ENCODE results near the gene DNASE1L3.

Gene DNASE1L3

DNA sequence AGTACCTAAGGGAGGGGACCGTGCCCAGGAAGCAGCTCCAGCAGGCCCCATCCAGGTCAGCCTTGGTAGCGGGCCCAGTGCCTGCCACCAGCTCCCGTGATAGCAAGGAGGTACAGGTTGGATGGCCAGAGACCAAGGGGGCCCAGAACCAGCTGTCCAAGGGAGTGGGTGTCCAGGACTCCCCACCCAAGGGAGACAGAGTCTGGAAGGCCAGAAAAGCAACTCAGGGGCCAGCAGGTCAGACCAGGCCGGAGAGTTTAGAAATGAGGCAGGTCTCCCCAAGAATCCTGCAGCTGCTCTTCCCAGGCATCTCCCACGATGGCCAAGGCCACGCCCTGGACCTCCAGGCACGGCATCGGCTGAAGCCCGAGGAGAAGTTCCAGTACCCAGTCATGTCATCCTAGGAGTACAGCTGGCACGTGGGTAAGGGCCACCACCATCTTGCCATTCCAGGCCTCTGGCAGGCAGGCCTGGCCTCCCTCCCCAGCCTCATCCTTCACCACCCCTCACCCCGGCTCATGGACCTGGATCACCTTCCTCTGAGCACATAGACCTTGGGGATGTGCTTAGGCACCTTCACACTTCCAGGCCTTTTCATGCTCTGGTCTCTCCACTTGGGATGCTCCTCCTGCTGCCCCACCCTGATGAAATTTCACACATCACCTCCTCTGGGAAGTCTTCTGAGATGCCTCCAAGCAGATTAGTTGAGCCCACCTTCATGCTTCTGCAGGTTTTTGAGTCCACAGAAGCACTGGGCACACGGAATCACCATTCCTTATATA is 30.5 kb downstream of the DNASE1L3 start:
- DNase-seq (ENCODE audit: low read depth in 2 of 3, low spot score in 2 of 3): no peak

DNA sequence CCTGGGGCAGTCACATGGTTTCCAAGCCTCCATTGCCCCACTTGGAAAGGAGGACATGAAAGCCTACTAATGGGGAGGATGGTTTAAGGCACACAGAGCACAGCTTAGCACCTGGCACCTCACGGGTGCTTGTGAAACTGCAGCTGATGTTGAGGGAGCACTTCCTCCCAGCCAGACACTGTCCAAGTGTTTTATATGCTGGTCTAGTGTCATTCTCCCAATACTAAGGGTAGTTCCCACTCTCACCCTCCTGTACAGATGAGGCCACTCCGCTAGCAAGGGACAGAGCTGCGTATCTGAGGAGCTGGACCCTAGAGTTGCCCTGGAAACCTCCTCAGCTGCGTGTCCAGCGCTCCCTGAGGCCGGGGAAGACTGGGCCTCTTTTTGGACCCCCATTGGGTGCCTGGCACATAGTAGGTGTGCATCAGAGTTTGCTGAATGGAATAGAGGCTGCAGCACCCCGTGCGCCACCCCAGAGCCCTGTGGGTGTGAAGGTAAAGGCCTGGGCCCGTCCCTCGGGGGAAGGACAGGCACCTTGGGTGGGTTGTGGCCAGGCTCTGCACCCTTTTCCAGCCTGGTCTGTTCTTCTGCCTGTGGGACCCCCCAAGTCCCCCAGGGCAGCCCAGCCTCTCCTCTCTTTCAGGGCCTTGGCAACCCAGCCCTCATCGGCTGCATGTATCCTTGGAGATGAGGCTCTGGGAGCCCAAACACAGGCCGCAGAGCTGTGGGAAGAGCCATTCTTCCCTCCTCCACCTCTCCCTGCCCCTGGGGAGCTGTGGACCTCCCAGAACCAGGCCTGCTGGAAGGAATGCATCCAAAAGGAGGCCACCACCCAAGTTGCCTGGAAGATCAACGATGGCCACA is 31.3 kb downstream of the DNASE1L3 start:
- DNase-seq (ENCODE audit: low read depth in 2 of 3, low spot score in 2 of 3): no peak

DNA sequence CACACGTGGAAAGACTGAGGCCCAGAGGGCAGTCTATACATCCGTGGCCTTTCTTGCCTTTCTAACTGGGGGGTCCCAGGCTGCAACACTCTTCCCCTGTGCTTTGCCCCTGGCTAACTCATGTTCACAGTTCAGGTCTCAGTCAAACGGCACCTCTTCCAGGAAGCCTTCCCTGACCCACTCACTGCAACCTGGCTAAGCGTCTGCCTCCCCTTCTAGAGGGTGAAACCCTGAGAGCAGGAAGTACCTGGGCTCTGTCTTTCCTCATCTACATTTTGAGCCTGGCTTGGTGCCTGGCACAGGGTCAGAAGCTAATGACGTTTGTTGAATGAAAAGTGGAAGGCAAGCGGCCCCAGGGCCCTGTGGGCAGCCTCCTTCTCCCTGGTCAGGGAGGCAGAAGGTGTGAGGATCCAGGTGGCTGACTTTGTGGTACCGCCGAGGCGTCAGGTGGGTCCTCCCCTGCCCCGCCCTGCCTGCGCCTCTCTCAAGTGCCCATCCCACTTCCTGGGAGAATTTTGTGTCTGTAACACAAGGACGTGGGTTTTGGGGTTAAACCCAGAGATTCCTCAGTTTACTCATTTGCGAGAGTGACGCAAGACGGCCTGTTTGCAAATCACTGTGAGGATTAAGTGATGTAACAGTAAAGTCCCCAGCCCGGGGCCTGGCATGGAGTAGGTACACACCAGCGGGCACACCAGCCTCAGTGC is 32.1 kb downstream of the DNASE1L3 start:
- DNase-seq (ENCODE audit: low read depth in 2 of 3, low spot score in 2 of 3): no peak

DNA sequence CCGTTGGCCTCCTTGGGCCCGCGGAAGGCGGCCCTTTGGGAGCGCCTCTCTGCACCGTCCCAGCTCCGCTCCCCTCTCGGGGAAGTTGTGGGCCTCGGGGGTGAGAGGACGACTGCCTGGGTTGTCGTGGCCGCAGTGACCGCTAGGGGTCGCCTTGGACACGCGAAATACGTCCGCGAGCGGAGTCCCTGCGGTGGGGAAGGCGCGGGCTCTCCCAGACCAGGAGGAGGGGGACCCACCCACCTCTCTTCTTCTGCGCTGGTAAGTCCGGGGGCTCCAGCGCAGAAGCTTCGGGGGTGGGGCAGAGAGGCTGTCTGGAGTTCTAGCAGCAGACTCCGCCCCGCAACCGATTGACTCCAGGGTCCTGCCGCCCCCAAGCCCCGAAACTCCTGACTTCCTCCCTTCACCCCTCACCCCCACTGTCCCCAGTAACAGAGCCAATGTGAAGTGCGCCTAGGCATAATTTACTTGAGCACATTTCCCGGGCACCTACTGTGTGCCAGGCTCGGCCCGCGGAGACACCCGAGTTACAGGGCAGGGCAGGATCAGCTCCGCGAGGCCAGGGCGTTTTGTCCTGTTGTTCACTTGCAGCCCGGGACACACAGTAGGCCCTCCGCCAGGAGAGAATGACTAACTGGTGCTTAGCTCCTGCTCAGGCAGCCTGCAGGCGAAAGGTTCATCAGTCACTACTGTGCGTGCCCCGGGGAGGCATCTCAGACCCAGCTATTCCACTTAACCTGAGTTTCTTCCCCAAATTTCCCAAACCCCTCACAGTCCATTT is 32.8 kb downstream of the DNASE1L3 start:
- peak; percentile 69 to 96 (median 94) for DNase-seq (ENCODE audit: low read depth in 2 of 3, low spot score in 2 of 3)

DNA sequence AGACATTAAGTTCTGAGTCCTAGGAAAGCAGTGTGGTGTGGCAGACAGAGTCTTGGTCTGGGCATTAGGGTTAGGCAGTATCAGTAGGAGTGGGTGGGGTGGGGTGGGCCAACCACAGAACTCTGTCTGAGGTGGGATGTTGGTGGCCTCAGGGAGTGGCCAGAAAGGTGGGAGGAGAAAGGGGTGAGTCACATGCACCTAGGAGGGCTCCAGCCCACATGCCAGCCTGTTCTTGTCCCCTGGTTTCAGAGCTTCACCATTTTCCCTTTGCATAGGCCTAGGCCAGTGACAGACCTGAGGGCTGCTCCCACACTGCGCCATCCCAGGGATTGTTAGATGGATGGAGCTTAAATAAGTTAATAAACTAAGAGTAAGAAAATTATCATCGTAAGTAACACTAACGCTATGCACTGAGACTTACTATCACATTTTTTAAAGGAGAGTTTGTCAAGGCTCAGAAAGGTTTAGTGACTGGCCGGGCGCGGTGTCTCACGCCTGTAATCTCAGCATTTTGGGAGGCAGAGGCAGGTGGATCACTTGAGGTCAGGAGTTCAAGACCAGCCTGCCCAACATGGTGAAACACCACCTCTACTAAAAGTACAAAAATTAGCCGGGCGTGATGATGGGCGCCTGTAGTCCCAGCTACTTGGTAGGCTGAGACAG is 33.8 kb downstream of the DNASE1L3 start:
- DNase-seq (ENCODE audit: low read depth in 2 of 3, low spot score in 2 of 3): no peak

DNA sequence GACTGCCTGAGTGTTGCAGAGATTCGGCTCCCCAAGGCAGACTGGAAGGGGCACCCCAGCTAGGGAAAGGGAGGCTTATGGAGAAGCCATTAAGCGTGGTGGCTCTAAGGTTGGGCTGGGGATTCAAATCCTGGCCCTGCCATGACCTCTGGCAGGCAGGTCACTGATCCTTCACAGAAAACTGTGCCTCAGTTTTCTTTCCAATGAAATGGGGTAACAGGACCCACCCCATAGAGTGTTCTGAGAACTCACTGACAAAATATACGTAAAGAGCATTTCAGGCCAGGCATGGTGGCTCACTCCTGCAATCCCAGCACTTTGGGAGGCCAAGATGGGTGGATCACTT is 34.6 kb downstream of the DNASE1L3 start:
- no peak for DNase-seq (ENCODE audit: low read depth in 2 of 3, low spot score in 2 of 3)

DNA sequence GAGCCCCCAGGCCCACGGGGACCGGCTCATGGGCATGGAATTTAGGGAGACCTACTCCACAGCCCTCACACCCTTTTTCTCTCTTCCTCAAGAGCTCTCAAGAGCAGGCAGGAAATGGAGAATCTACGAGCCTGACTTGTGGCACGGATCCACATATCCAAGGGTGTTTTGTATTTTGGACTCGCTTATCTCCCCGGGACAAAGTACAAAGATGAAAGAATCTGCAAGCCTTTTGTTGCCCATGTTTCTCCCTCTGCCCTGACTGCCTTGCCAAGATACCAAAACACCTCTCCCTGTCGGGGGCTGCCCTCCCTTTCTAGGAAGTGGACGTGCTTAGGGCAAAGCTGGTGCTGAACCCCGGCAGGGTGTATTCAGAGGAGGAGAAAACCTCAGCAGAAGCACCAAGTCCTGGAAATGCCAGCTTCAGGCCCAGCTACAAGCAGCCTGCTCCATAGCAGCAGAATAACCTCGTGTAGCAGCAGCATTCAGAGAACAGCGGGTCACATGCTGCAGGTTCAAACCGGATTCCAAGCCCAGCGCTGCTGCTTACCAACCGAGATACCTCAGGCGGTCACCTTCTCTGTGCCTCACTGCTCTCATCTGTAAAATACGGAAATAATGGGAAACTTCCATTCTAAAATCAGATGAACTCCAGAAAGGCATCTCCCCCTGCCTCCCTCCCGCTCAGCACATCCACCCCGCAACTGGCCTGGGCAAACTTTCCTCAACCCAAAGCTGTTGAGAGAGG is 35.2 kb downstream of the DNASE1L3 start:
- DNase-seq (ENCODE audit: low read depth in 2 of 3, low spot score in 2 of 3): no peak

DNA sequence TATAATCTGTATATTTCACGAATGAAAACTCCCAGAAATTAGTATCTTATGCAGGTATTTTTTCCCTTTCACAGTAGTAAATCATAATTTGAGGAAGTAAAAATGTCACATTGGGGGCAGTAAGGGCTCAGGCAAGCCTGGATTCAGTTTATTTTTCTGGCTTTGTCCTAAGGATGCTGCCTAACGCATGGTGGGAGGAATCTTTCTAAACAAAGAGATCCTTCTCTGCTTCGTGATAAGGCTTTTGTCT is 35.7 kb downstream of the DNASE1L3 start:
- DNase-seq (ENCODE audit: low read depth in 2 of 3, low spot score in 2 of 3): no peak

DNA sequence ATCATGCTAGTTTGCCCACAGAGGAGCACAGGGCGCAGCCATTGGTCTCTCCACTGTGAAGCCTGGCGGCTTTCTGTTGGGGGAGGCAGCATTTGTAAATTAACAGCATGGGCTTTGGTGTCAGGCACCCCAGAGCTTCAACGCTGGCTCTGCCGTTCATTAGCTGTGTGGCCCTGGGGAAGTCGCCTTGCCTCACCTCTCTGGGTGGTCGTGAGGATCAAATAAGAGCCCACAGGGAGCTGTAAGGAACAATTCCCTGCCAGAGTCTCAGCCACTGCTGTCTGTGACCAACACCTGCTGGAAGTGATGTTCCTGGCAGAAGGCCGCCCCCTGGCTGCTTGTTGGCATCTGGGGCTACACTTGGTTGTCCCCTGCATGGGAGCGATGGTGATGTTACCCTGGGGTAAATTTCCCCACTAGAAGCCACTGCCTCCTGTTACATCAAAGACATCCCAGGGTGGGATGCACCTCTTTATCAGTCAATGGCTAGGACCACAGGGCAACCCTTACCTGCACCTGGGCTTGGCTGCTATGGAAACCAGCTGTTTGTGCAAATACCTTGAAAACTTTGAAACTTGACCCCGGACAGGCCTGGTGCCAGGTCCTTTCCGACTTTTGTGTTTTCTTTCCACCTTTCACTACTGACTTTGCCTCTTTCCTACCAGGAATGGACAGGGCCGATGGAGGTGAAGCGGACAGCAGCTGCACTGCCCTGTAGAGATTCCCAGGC is 36.9 kb downstream of the DNASE1L3 start:
- DNase-seq (ENCODE audit: low read depth in 2 of 3, low spot score in 2 of 3): no peak

DNA sequence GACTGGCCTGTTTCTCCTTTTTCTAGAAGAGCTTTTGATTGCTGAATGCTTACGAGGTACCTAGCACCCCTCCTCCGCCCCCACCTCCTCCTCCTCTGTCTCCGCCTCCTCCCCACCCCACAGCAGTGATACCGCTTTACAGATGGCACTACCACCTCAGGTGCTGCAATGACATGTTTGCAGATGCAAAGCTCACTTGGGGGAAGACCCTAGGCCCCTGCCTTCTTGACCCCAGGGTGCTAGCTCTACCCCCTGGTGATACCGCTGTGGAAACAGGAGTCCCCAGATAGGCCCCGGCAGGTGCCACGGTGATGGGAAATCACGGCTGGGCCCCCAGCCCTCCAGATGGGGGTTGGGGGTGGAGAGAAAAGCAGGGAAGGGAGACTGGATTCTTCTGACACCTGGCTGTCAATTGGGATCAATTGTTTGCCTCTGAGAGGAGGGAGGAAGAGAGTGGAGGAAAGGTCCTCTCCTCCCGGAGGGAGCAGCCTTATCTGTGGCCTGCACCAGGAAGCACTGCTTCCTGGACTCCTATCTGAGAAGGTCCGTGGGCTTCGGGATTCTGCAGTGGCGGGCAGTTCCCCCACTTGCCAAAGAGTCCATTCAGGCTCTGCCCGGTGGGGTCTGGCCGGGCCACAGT is 37.6 kb downstream of the DNASE1L3 start:
- no peak for DNase-seq (ENCODE audit: low read depth in 2 of 3, low spot score in 2 of 3)

DNA sequence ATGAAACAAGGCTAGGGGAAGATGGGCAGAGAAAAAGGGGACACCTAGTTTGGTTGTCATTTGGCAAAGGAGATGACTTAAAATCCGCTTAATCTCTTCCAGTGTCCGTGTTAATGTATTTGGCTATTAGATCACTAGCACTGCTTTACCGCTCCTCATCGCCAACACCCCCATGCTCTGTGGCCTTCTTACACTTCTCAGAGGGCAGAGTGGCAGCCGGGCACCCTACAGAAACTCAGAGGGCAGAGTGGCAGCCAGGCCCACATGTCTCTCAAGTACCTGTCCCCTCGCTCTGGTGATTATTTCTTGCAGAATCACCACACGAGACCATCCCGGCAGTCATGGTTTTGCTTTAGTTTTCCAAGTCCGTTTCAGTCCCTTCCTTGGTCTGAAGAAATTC is 39.6 kb downstream of the DNASE1L3 start:
- DNase-seq (ENCODE audit: low read depth in 2 of 3, low spot score in 2 of 3): no peak

DNA sequence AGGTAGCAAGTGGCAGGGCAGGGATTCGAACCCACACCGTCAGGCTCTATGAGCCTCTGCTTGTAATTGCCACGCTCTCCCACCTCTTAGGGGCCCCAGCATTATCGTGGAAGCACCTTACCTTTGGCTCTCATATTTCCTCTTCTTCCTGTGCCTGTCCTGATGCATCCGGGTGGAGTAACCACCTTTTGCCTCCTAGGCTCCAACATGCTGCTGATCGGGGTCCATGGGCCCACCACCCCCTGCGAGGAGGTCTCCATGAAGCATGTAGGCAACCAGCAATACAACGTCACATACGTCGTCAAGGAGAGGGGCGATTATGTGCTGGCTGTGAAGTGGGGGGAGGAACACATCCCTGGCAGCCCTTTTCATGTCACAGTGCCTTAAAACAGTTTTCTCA is 40.4 kb downstream of the DNASE1L3 start:
- no peak for DNase-seq (ENCODE audit: low read depth in 2 of 3, low spot score in 2 of 3)

DNA sequence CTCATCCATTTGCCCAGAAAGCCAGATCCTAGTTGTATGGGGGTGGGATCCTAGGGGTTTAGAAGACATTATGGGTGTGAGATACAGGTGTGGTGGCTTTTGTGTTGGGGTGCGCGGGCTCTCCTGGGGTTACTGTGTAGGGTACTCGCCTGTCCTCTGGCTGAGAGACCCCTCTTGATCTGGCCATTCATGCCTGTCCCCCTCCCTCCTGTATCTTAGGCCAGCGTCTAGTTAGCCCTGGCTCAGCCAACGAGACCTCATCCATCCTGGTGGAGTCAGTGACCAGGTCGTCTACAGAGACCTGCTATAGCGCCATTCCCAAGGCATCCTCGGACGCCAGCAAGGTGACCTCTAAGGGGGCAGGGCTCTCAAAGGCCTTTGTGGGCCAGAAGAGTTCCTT is 41.4 kb downstream of the DNASE1L3 start:
- DNase-seq (ENCODE audit: low read depth in 2 of 3, low spot score in 2 of 3): no peak

DNA sequence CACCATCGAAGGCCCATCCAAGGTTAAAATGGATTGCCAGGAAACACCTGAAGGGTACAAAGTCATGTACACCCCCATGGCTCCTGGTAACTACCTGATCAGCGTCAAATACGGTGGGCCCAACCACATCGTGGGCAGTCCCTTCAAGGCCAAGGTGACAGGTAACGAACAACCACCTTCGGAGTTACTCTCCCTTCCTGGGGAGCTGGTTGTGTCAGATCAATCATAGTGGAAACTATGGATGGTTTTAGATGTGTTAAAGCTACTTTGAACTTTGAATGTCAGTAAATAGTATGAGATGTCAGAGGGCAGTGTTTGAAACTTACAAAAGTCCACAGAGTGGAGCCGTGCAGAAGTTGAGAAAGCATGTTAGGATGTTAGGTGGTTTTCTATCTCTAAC is 42.3 kb downstream of the DNASE1L3 start:
- DNase-seq (ENCODE audit: low read depth in 2 of 3, low spot score in 2 of 3): no peak

DNA sequence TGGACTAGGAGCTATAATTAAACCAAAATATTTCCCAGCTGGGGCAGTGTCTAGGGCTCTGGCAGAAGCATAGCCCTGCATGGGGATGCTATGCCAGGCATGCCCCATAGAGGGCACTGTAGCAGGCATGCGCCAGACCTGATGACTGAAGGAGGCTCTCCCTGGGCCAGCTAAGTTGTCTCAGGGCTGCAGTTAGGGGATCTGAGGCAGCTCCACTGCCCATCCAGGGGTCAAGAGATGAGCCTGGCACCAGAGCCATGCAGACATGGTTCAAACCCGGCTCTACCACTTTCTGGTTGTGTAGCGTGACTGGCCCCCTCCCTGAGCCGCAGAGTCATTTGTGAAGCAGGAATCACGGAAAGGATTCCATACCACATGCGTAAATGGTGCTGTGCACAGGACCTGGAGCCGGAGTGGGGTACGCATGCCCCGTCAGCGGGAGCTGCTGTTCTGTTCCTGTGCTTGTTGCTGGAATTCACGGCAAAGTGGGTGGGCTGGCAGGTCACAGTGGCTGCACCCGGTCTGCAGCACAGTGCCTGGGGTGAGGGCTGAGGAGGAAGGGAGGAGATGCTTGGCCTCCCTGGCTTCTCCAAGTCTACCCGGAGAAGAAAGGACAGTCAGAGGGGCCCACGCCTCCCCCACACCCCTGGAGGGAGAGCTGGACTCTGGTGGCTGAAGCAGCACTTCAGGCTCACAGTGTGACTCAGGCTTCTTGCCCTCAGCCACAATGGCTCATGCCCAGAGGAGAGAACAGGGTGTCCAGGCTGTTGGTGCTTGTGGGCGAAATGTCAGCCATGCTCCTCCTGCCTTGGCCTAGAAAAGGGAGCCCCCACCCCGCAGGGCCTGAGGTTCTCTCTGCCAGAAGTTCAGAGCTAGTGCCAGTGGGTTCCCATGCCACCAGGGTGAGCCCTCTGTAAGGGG is 43.1 kb downstream of the DNASE1L3 start:
- peak in 2 of 3 experiments; percentile 41 to 43 for DNase-seq (ENCODE audit: low read depth in 2 of 3, low spot score in 2 of 3)

DNA sequence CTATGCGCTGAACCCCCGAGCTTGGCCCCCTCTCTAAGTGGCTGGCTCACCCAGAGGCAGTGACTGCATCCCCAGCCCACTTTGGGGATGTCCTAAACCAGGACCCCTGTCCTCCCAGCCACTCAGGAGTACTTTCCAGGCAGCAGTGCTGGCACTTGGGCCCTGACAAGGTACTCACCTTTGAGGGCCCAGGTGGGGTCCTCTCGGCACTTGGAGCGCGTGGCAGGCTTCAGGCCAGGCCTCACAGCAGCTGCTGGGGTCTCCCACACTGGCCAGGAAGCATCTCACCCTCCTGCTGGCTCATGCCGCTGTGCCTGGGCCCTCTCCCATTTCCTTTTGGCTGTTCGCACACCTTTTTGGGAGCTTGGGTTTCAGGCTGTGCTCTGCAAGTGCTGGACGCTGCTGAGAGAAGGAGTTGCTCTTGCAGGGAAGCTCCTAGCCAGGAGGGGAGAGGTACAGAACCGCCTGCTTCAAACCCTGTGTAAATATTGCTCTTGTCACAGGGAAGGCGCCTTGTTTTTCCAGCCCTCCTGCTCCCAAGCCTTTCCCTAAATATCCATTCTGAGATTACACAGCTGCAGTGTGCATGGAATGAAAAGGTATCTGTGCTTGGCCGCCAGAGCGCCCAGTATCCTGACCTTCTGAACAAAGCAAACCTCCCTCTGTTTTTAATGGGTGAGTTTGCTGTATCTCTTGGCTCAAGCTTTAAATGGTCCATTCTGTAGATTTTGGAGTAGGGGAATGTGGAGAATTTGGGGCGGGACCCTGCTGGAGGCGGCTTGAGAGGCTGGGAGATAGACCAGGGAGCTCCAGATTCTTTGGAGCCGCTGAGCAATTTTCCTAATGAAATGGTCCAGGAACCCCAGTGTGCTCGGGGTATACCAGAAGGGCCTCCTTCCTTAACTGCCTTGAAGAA is 45.6 kb downstream of the DNASE1L3 start:
- no peak for DNase-seq (ENCODE audit: low read depth in 2 of 3, low spot score in 2 of 3)
